GM18867 (cell line): Measurements from ENCODE around the gene UBQLN3.

Experiments used
- ATAC-seq: cut with Tn5 transposase; IDR thresholded peaks from one replicate; pipeline ENCODE4 v1.9.1; 2021; ENCODE audit warnings: mild to moderate bottlenecking, moderate library complexity; ENCODE audit not compliant: unreplicated experiment

UBQLN3 gene

GRCh38 chr11:5507177-5507932, 2.4 kb downstream of the UBQLN3 start:
- no peak for ATAC-seq

DNA sequence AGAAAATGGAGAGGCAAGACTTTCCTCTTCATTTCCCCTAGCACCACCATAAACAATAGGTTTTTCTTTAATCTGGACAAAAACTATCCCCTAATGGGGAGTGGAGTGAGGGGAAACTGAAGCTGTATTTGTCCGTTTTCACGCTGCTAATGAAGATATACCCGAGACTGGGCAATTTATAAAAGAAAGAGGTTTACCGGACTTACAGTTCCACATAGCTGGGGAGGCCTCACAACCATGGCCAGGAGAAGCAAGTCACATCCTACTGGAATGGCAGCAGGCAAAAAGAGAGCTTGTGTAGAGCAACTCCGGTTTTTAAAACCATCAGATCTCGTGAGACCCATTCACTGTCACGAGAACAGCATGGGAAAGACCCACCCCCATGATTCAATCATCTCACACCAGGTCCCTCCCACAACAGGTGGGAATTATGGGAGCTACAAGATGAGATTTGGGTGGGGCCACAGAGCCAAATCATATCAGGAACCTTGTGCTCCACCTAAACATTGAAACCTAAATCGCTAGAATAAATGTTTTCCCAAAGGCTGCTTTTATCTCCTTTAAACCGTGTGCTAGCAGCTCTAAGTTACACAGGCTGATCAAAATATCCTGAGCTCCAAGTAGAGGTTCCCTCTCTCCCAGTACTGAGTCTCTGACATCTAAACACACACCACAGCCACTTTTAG, 4.3 kb downstream of the UBQLN3 start:
- no peak for ATAC-seq

DNA sequence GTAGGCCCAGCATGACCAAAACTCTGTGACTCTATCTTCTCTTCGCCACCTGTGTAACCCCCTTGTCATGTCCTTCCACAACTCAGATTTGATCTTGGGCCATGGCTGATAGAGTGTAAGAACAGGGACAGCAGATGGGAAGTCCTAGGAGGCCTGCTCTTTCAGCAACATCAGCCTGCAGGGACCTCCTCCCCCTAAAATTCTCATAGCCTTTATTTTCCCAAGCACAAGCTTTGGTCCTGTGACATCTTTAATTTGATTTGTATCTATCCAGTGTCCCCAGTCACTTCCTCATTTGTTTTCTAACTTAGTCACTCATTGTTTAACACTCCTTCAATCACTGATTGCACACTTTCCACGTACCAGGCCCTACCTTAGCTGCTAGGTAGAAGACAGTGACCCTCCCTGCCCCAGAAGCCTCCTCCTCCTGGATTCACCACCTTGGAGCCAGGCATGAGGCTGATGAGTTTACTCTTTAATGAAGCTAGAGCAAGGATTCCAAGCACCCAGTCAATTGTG, 5.3 kb downstream of the UBQLN3 start:
- no peak for ATAC-seq

- no peak for ATAC-seq
Observed at GRCh38 chr11:5500393-5500801, 9.4 kb downstream of the UBQLN3 start.

- no peak for ATAC-seq
Observed at GRCh38 chr11:5499671-5500070, 10.1 kb downstream of the UBQLN3 start.

- no peak for ATAC-seq
Observed at GRCh38 chr11:5489576-5490357, 20.0 kb downstream of the UBQLN3 start.

DNA sequence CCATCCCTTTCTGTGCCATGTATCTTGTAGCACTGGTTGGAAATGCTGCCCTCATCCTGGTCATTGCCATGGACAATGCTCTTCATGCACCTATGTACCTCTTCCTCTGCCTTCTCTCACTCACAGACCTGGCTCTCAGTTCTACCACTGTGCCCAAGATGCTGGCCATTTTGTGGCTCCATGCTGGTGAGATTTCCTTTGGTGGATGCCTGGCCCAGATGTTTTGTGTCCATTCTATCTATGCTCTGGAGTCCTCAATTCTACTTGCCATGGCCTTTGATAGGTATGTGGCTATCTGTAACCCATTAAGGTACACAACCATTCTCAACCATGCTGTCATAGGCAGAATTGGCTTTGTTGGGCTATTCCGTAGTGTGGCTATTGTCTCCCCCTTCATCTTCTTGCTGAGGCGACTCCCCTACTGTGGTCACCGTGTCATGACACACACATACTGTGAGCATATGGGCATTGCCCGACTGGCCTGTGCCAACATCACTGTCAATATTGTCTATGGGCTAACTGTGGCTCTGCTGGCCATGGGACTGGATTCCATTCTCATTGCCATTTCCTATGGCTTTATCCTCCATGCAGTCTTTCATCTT, 20.9 kb downstream of the UBQLN3 start:
- no peak for ATAC-seq

DNA sequence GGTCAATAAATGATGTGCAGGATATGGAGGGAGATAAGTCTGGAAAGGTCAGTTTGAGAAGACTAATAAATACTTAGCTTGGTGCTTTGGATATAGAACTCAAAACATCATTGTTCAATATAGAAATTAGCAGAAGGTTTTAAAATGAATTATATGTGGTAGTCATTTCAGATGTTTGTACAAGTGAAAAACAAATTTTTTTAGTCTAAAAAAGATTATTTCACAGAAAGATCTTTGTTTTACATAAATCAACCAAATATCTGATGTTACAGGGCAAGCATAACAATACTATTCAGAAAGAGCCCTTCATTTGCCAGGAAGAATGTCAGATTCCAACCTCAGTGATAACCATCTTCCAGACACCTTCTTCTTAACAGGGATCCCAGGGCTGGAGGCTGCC, 21.4 kb downstream of the UBQLN3 start, which contains the start of gene OR52D1:
TSS of gene OR52D1 (plus strand) at position 301 of the 400 bp plus-strand sequence. CDS start at position 323, 22 bp downstream.
- ATAC-seq = no peak

- ATAC-seq = no peak
Observed at GRCh38 chr11:5486421-5486820, 23.3 kb downstream of the UBQLN3 start.

DNA sequence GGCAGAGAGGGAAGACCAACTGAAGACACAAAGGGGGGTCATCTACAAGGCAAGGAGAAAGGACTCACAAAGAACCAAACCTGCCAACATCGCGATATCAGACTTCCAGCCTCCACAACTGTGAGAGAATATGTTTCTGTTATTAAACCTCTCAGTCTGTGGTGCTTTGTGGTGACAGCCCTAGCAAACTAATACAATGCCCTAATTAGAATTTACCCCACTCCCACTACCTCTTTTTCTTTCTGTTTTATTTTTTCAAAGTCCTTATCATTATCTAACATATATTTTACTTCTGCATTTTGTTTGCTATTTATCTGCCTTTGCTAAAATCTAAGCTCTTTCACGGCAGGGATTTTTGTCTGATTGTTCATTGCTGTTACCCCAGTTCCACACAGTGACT, 23.8 kb downstream of the UBQLN3 start:
- no peak for ATAC-seq

- ATAC-seq = peak; percentile 80
Observed at GRCh38 chr11:5476186-5476819, 33.5 kb downstream of the UBQLN3 start.

DNA sequence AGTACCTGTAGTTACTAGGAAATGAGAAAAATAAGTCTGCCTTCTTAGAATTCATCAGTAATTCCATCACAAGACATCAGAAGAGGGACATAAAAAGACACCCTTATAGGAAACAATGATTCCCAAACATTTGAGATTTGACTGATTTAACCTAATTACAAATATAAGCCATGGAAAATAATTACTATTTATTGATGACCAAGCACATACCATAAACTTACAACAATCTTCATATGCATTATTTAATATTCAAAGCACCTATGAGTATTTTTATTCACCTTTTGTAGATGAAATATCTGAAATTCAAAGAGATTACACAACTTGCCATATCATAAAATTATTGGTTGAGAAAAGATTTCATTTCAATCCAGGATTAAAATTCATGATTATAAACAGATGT, 35.8 kb downstream of the UBQLN3 start:
- ATAC-seq = no peak

DNA sequence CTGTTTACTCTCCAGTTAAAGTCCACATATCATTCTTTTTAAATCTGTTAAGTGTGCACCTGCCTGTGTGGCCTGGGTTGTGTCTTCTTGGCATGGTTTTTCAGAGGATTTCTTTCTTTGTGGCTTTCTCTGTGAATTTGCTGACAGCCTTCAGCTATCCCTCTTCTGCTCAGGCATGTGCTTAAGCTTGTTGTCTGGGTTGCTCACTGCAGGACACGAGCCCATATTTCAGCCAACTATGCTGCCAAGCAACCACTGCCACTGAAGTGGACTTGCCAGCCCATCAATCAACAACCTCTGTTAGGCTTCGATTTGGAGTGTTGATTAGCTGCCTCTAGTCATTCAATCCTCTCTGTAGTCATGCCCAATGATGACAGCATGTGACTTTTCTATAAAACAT, 42.2 kb downstream of the UBQLN3 start:
- ATAC-seq = no peak

- ATAC-seq = no peak
Observed at GRCh38 chr11:5460983-5461621, 48.7 kb downstream of the UBQLN3 start.
